Activated gamma-delta T cell treated with anti-CD3 and anti-CD28 coated beads, Interleukin-2, amount 50 U/mL, for 16 hours (primary cell): ENCODE data around the gene CNIH3.

ENCODE experiments used
- DNase-seq: peaks from one replicate; pipeline ENCODE4 v3.0.0-alpha.2; 2020; ENCODE audit warnings: low read depth

CNIH3 gene

GRCh38 chr1:224616756-224617409 lies 766 bp downstream of the CNIH3 start:
- DNase-seq: no peak

- no peak for DNase-seq
Observed at GRCh38 chr1:224617410-224618355, 1.6 kb downstream of the CNIH3 start.

- no peak for DNase-seq
Observed at GRCh38 chr1:224619209-224619608, 3.1 kb downstream of the CNIH3 start.

DNA sequence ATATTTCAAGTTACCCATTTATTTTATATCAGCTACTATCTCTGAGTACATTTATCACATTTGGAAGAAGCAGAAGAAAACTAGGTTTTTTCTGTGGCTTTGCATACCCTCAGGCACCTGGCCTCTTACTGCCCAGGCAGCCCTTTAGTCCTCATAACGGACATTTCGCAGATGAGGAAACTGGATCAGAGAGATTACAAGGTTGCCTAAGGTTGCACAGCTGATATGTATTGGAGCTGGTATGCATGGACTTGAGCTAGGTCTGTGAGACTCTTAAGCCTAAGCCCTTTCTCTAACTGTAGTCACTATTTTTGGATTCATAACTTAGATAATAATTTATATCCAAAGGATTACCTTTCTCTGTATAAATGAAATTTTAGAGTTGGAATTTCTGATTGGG lies 4.0 kb downstream of the CNIH3 start:
- no peak for DNase-seq

- DNase-seq: no peak
Observed at GRCh38 chr1:224621813-224622682, 5.9 kb downstream of the CNIH3 start.

DNA sequence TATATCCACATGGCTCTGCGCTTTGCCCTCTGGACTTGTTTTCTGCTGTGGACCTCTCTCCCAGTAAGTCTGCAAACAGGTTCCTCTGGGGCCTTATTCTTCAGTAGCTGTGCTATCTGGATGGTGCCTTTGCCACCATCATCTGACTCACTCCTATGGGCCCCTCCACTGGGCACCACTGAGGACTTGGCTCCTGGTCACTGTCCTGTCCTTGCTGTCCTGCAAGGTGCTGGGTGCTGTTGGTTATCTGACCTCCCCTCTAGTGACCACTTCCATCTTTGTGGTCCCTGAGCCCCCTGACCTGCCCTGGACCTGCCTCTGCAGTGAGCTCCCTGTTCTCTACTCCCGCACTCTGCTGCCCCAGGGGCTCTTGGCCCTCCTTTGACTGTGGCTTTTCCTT lies 6.7 kb downstream of the CNIH3 start:
- no peak for DNase-seq

GRCh38 chr1:224623310-224623714 lies 7.2 kb downstream of the CNIH3 start:
- DNase-seq: no peak

DNA sequence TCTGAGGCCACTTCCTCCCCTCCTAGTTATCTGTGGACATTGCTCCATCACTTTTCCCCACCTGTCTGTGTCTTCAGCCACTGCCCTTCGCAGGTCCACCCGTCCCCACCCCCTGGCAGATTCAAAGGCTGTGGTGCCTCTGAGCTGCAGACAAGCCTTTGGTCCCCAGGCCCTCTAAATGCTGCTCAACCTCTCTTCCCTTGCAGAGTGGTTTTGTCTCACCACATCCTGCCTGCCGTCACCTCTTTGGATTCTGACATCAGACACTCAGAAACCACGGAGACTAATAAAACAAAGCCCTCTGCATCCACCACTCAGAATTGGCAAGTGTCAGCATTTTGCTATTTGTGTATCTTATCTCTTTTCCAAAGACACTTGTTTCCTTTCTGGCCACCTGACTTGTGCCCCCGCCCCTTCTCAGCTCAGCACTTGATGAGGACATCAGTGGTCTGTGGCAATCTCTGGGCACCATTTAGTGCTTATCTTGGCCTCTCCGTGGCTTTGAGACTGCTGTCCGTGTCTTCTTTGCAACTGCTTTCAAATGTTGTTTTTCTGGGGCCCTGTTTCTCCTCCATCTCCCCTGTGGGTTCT lies 7.7 kb downstream of the CNIH3 start:
- DNase-seq: peak; percentile 48

- no peak for DNase-seq
Observed at GRCh38 chr1:224624432-224624831, 8.3 kb downstream of the CNIH3 start.

DNA sequence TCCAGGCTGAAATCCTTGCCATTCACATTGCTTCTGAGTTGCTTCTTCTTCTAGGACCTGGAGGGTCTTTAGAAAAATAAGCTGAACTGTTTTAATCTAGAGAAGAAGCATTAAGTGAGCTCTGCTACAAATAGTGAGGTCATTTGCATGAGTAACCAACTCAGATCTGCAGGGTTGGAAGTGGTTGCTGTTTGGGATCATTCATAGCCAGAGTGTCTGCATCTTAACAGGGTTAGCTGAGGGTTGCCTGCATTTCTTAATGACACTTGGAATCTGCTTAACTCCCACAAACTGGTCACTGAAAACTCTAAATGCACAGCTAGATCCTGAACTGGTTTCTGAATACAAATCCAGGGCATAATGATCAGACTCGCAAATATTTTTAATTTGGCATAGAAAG lies 9.9 kb downstream of the CNIH3 start:
- no peak for DNase-seq

DNA sequence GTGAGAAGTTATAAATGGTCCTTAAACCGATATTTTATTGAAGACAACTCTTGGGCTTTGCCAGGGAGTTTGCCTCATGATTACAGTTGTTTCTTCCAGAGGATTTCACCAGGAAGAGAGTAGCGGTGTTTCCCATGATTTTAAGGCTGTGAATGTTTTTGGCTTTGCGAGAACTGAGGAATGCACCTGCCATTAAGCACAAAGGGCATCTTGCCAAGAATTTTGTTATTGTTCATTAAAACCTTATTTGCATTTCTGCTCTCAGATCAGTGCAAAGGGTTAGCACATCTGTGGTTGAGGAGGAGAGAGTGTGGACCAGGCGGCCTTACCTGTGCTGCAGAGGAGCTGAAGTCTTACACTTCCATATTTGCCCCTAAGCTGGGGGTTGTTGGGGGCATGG lies 13.8 kb downstream of the CNIH3 start:
- no peak for DNase-seq

DNA sequence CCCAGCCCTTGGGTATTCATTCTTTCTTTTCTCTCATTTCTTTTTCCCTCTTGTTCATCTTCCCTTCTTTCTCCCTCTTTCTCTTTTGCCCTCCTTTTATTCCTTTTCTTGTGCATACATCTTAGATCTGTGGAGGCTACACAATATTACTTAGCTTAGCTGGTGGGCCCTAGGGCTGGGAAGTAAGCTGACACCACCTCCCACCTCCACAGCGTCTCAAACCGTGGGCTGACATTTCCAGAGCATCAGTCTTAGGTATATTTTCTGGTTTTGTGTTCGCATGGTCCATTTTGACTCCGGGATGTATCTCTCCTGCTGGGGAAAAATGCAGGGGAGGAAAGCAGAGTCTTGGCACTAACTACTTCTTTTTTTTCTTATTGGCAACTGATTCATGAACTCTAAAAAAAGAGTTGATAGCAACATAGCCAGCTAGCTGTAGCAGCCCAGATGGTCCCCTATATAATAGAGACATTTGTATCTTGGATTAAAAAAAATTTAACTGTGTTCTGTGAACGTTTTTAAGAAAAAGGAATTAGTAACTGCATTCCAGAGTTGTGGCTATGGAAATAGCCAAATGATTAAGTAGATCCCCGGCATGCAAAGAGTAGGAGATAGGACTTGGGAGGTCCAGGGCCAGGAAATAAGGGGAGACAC lies 15.5 kb downstream of the CNIH3 start:
- DNase-seq: no peak

- no peak for DNase-seq
Observed at GRCh38 chr1:224632381-224632871, 16.3 kb downstream of the CNIH3 start.

DNA sequence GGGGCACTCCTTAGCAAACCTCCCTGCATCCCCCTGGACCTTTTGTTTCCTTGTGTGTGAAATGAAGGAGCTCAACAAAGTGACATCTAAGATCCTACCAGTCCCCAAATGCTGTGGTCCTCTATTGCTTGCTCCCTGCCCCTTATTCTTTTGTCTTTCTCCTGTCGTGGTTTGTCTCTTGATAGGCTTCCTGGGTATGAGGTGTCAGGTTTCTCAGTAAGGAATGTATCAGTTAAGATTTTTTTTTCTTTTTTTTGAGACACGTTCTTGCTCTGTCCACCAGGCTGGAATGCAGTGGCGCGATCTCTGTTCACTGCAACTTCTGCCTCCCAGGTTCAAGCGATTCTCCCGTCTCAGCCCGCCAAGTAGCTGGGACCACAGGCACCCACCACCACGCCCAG lies 16.8 kb downstream of the CNIH3 start:
- no peak for DNase-seq

DNA sequence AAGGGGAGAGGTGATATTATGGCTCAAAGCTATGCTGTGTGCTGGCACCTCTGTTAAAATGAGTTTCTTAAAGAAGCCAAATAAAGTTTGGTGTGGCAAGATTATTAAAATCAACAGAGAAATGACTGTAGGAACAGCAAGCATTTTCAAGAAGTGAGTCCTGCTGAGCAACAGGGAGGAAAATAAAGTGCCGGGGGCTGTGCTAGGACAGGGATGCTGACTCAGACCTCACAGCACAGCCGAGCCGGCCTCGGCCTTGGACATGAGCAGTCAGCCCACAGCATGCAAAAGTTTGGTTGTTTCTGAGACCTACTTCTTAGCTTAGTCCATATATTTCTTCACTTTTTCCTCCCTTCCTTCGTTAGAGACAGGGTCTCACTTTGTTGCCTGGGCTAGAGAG lies 19.2 kb downstream of the CNIH3 start:
- no peak for DNase-seq

DNA sequence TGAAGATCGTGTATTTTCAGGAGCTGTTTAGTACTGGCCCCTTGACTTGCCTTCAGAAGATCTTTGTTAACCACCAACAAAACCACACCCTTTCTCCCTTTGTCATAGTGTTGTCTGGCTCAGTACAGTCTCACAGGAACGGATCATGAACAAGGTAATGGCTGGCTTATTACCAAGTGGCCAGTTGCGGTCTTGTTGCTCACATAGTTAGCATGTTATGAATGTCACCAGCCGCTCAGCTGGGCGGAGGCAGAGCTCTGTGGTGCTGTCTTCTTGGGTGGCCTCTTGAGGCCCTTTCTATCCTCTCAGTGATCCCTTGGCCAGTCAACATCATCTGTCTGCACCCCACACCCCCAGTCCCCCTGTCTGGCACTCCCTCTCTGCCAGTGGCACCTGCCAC lies 21.4 kb downstream of the CNIH3 start:
- no peak for DNase-seq

GRCh38 chr1:224637936-224638335 lies 21.8 kb downstream of the CNIH3 start:
- no peak for DNase-seq

DNA sequence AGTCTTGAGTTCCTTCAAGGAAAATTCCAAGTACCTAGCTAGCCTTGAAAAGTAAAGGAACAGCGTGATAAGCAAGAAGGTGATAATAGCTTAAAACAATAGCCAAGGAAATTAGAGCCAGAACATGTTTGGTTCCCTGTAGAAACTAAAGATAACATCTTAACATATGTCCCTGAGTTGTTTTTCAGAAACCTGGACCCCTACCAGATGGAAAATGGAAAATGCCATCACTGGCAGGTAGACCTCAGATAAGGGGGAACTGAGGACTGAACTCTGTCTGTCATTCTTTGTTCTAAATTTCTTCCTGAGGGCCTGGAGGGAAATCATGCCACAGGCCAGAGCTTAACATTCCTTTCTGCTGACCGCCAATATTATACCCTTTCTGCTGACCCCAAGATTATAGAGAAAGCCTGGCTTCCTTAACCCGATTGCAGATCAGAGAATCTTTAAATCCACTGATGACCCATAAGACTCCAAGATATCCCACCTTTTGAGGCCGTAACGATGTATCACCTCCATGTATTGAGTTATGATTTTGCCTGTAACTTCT lies 23.4 kb downstream of the CNIH3 start:
- DNase-seq: no peak

DNA sequence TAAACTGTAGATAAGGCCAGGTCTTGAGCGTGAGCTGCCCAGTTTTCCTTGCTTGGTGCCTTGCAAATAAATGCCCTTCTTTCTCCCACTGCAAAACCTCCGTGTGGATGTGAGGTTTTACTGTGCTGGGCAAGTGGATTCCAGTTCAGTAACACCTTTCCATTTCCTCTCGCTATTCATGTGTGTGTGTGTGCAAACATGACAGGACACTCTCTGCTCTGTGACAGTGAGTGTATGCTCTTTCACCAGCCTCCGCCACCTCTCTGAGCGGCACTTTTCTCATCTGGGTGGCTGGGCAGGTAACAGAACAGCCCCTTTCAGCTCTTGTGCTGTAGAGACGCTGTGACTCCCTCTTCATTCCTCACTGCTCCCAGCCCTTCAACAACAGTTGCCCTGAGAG lies 23.9 kb downstream of the CNIH3 start:
- no peak for DNase-seq

- DNase-seq: no peak
Observed at GRCh38 chr1:224640587-224640986, 24.5 kb downstream of the CNIH3 start.

DNA sequence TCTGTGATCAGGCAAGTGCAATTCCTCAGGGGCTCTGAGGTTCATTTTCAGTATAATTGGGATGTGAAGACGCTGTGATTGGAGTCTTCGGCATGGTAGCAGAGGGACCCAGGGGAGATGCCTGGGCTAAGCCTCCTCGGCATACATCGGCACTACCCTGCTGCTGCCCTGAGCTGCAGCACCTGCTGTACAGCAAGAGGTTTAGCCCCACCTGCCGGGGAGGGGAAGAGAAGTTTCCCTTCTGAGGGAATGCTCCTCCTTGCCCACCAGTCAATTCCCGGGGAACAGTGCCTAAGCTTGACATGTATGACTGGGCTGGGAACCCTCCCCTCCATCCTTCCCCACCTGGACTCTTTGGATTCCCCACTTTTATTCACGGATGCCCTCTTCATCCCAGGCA lies 24.9 kb downstream of the CNIH3 start:
- DNase-seq: no peak
